Right lobe of liver (tissue), 6 donors: ENCODE data around the gene SCN5A. TPM values are rescaled to one million over a fixed set of nuclear protein-coding genes. Genes with fewer than 3 reads are reported as not detected.

Source experiments
- ATAC-seq, 4 donors: fragments of 200-7000 bp; cut with Tn5 transposase; one replicate each; pipeline ENCODE4 v1.9.1; 2020; ENCODE audit warnings: mild to moderate bottlenecking in 4 of 4, moderate library complexity in 4 of 4
- DNase-seq, 3 donors: peaks; one replicate each; pipeline ENCODE4 v3.0.0-alpha.2; 2020
- H3K27ac ChIP-seq, 3 donors: fragments of 200-600 bp; one replicate each; pipeline ENCODE4 v1.8.0; 2022
- H3K27me3 ChIP-seq, 2 donors: fragments of 200-600 bp; one replicate each; pipeline ENCODE4 v1.8.0; 2022
- H3K36me3 ChIP-seq, 4 donors: fragments of 200-600 bp; sonication (generic) in 1 of 4; one replicate each; pipeline versions ENCODE4 v1.5.1 to v1.8.0; 2017 to 2022; ENCODE audit warnings: control low read depth in 1 of 4
- H3K4me1 ChIP-seq, 4 donors: fragments of 200-600 bp; sonication (generic) in 1 of 4; one replicate each; pipeline versions ENCODE4 v1.5.1 to v1.8.0; 2017 to 2022; ENCODE audit warnings: control low read depth in 1 of 4
- H3K4me3 ChIP-seq, 3 donors: fragments of 200-600 bp; one replicate each; pipeline ENCODE4 v1.8.0; 2022
- H3K9me3 ChIP-seq, 4 donors: fragments of 200-600 bp; sonication (generic) in 1 of 4; one replicate each; pipeline versions ENCODE4 v1.5.1 to v1.8.0; 2017 to 2022; ENCODE audit warnings: control low read depth in 1 of 4
- CTCF ChIP-seq, 4 donors: fragments of 200-600 bp in 3 of 4; fragments of 450-650 bp in 1 of 4; IDR thresholded peaks; one replicate each; pipeline versions ENCODE4 v1.5.1 to v1.8.0; 2016 to 2022; ENCODE audit warnings: antibody characterized with exemption in 4 of 4, mild to moderate bottlenecking in 2 of 4
- POLR2A ChIP-seq: fragments of 450-650 bp; IDR thresholded peaks from one replicate; pipeline ENCODE4 v1.6.1; 2017; ENCODE audit warnings: antibody characterized with exemption, mild to moderate bottlenecking
- WGBS: methylation state at CpG from one replicate; pipeline ENCODE4 v1.1.6; 2018; ENCODE audit warnings: low coverage, low lambda C conversion rate; ENCODE audit not compliant: insufficient coverage; ENCODE audit errors: missing lambda C conversion rate; 5-methylcytosine and 5-hydroxymethylcytosine counted together
- intact Hi-C, 2 donors: fragments of 100-400 bp; cut with DNase I; formaldehyde crosslinking; loops; one replicate each; pipeline versions ENCODE4 v1.11.2 to v1.14.1; 2022
- total RNA-seq, 6 experiments: library from RNA; depleted of rRNA in 2 of 6; stranded (reverse); fragments of >200 nt in 2 of 6; fragmentation: NEBNext Ultra II Directional in 3 of 6; extraction: Animal tissue kit (Norgen Biotek cat#: 25700) in 3 of 6; gene quantifications; one replicate each; pipeline versions ENCODE4 v1.1.0 to v1.2.4, GENCODE V29; 2016 to 2023
- donor health status: DM: no; HTN: yes; CAD: no.
- donor health status: DM: no; HTN: no; CAD: no.
- donor health status: DM: no; HTN: no; CAD: no.
- donor health status: DM: no; HTN: yes; CAD: no.
- donor health status: DM: no; HTN: yes; CAD: no.

Gene SCN5A
- total RNA-seq, 6 experiments from 2014 or later = 0.02 TPM; not detected in 5

DNA sequence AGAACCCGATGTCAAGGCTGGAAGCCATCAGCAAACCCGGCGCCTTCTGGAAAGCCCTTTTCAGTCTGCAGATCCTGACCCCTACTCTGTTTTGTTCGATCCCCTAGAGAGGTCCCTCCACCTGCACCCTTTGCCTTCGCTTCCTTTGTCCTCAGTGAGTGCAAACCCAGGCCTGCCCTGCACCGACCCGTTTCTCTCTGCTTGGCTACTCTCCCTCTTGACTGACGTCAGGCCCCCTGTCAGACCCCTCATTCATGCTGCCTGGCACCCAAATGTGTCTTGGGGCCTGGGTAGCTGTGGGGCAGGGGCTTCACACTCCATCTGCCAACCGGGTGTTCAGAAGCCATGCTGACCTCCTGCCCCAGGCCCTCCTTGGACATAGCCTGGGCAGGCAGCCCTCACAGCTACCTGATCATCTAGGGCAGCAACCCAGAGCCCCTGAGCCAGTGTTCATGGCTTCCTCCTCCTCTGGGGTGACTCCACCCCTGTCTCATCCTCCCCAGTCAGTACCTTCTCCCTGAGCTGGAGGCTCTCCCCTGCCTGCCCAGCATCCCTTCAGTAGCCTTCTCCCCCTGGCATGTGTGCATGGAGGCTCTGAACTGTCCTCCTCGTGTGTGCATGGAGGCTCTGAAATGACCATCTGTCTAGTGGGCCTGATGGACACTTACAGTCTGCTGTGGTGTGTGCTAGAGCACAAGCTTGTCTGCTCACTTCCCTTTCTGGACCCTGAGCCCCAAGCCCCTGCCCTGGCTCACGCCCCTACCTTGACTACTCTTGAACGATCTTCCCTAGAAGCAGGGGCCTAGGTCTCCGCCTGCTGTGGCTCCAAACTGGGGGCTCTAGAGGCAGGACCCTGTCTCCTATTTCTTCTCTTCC, 83.9 kb downstream of the SCN5A start:
- no peak for TF ChIP-seq POLR2A
- TF ChIP-seq CTCF (IDR thresholded peaks at IDR 0.05) = no peak
- Histone ChIP-seq H3K36me3 (no peaks in the 10 kb centered on the region), H3K4me3 (no peak overlapping the region), H3K9me3 (no peaks in the 10 kb centered on the region), H3K27ac (no peak overlapping the region), H3K4me1 (no peaks in the 10 kb centered on the region), H3K27me3 (no peaks in the 10 kb centered on the region)
- ATAC-seq (no peak), DNase-seq (peak in 1 of 3 donors; percentile 29)
- 88% methylated on average over 6 of the region's 13 CpGs for WGBS
- intact Hi-C loops = no loop called here

GRCh38 chr3:38564631-38565338, 84.7 kb downstream of the SCN5A start:
- DNase-seq = peak in 1 of 3 donors; percentile 32
- H3K4me3 ChIP-seq = no peak overlapping the region
- H3K27ac ChIP-seq = no peak overlapping the region
- intact Hi-C loops = no loop called here
- H3K4me1 ChIP-seq = no peaks in the 10 kb centered on the region
- H3K36me3 ChIP-seq = no peaks in the 10 kb centered on the region
- H3K27me3 ChIP-seq = no peaks in the 10 kb centered on the region
- no CpG with 5 or more reads among the region's 6 CpGs for WGBS
- TF ChIP-seq CTCF (IDR thresholded peaks at IDR 0.05) (no peak), POLR2A (no peak)
- peak in 1 of 4 donors; percentile 6 for ATAC-seq
- H3K9me3 ChIP-seq = no peaks in the 10 kb centered on the region

GRCh38 chr3:38563886-38564270, 85.6 kb downstream of the SCN5A start:
- Histone ChIP-seq H3K36me3 (no peaks in the 10 kb centered on the region), H3K4me3 (no peak overlapping the region), H3K4me1 (no peaks in the 10 kb centered on the region), H3K9me3 (no peaks in the 10 kb centered on the region), H3K27me3 (no peaks in the 10 kb centered on the region), H3K27ac (no peak overlapping the region)
- WGBS = 72% methylated on average over 9 of the region's 10 CpGs
- intact Hi-C loops = no loop called here
- ATAC-seq = no peak
- TF ChIP-seq CTCF (IDR thresholded peaks at IDR 0.05) = no peak
- TF ChIP-seq POLR2A = no peak
- peak in 1 of 3 donors; percentile 9 for DNase-seq

- Histone ChIP-seq H3K27me3 (no peaks in the 10 kb centered on the region), H3K4me1 (no peaks in the 10 kb centered on the region), H3K36me3 (no peaks in the 10 kb centered on the region), H3K27ac (no peak overlapping the region), H3K4me3 (no peak overlapping the region), H3K9me3 (no peaks in the 10 kb centered on the region)
- ATAC-seq (no peak), DNase-seq (peak in 1 of 3 donors; percentile 35)
- 74% methylated on average over 7 of the region's 15 CpGs for WGBS
- intact Hi-C loops = no loop called here
- no peak for TF ChIP-seq CTCF (IDR thresholded peaks at IDR 0.05)
- no peak for TF ChIP-seq POLR2A
These were observed 86.2 kb downstream of the SCN5A start for GRCh38 chr3:38563070-38563885.
